Right lobe of liver (tissue), 6 donors: ENCODE results near the gene PKLR. TPM values are rescaled to one million over a fixed set of nuclear protein-coding genes. Genes with fewer than 3 reads are reported as not detected.

Source experiments
- ATAC-seq, 4 donors: fragments of 200-7000 bp; cut with Tn5 transposase; one replicate each; pipeline ENCODE4 v1.9.1; 2020; ENCODE audit warnings: mild to moderate bottlenecking in 4 of 4, moderate library complexity in 4 of 4
- DNase-seq, 3 donors: peaks; one replicate each; pipeline ENCODE4 v3.0.0-alpha.2; 2020
- H3K27ac ChIP-seq, 3 donors: fragments of 200-600 bp; one replicate each; pipeline ENCODE4 v1.8.0; 2022
- H3K27me3 ChIP-seq, 2 donors: fragments of 200-600 bp; one replicate each; pipeline ENCODE4 v1.8.0; 2022
- H3K36me3 ChIP-seq, 4 donors: fragments of 200-600 bp; sonication (generic) in 1 of 4; one replicate each; pipeline versions ENCODE4 v1.5.1 to v1.8.0; 2017 to 2022; ENCODE audit warnings: control low read depth in 1 of 4
- H3K4me1 ChIP-seq, 4 donors: fragments of 200-600 bp; sonication (generic) in 1 of 4; one replicate each; pipeline versions ENCODE4 v1.5.1 to v1.8.0; 2017 to 2022; ENCODE audit warnings: control low read depth in 1 of 4
- H3K4me3 ChIP-seq, 3 donors: fragments of 200-600 bp; one replicate each; pipeline ENCODE4 v1.8.0; 2022
- H3K9me3 ChIP-seq, 4 donors: fragments of 200-600 bp; sonication (generic) in 1 of 4; one replicate each; pipeline versions ENCODE4 v1.5.1 to v1.8.0; 2017 to 2022; ENCODE audit warnings: control low read depth in 1 of 4
- POLR2A ChIP-seq: fragments of 450-650 bp; IDR thresholded peaks from one replicate; pipeline ENCODE4 v1.6.1; 2017; ENCODE audit warnings: antibody characterized with exemption, mild to moderate bottlenecking
- WGBS: methylation state at CpG from one replicate; pipeline ENCODE4 v1.1.6; 2018; ENCODE audit warnings: low coverage, low lambda C conversion rate; ENCODE audit not compliant: insufficient coverage; ENCODE audit errors: missing lambda C conversion rate; 5-methylcytosine and 5-hydroxymethylcytosine counted together
- intact Hi-C, 2 donors: fragments of 100-400 bp; cut with DNase I; formaldehyde crosslinking; loops; one replicate each; pipeline versions ENCODE4 v1.11.2 to v1.14.1; 2022
- total RNA-seq, 6 experiments: library from RNA; depleted of rRNA in 2 of 6; stranded (reverse); fragments of >200 nt in 2 of 6; fragmentation: NEBNext Ultra II Directional in 3 of 6; extraction: Animal tissue kit (Norgen Biotek cat#: 25700) in 3 of 6; gene quantifications; one replicate each; pipeline versions ENCODE4 v1.1.0 to v1.2.4, GENCODE V29; 2016 to 2023
- TF ChIP-seq, protein P1 (sequence below), 4 donors: fragments of 200-600 bp in 3 of 4; fragments of 450-650 bp in 1 of 4; IDR thresholded peaks; one replicate each; pipeline versions ENCODE4 v1.5.1 to v1.8.0; 2016 to 2022; ENCODE audit warnings: antibody characterized with exemption in 4 of 4, mild to moderate bottlenecking in 2 of 4
- donor health status: DM: no; HTN: yes; CAD: no.
- donor health status: DM: no; HTN: no; CAD: no.
- donor health status: DM: no; HTN: no; CAD: no.
- donor health status: DM: no; HTN: yes; CAD: no.
- donor health status: DM: no; HTN: yes; CAD: no.

Gene PKLR
- total RNA-seq, 6 experiments from 2014 or later = 27.0 to 95.3 (median 36.1) TPM

DNA sequence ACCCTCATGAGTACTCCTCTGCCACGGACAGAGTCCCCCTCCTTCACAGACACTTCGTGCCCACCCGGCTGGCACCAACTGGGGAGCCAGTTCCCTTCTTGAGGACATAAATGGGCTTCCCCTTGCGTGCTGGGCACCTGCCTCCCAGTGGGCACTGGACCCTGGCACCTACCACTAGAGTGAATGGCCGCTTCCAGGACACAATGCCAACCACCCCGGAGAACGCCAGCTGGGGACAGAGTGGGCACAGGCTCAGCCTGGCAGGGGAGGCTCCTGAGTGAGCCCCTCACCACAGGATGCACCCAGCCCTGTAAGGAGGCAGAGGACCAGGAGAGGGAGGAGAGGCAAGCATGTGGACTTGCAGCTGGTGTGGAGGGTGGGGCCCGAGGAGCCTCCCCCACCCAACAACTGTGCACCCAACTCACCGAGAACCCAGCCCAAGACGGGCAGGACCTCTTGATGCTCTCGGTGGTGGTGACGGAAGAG lies 47.0 kb downstream of the PKLR start:
- ATAC-seq = no peak

DNA sequence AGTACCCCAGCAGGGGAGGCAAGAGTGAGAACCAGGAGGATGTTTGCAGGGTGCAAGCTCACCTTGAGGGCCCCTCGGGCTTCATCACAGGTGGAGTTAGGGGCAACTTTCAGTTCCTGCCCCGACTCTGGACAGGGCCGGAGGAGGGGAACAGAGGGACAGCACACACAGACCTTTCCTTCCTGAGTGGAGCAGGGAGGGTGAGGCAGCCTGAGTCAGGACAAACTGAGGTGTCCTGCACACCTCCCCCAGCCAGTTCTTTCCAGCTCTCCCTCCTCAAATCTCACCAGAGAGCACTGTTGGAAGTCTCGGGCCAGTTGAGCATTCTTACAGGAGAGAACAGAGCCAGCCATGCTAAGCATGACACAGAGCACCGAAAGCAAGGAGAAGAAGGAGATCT lies 47.4 kb downstream of the PKLR start:
- ATAC-seq (no peak), DNase-seq (no peak)
- Histone ChIP-seq H3K4me3 (no peak overlapping the region), H3K9me3 (no peaks in the 10 kb centered on the region), H3K36me3 (peaks cover 0 to 13% (median 0%) of the 10 kb centered on the region in 4 donors), H3K27ac (no peak overlapping the region), H3K27me3 (no peaks in the 10 kb centered on the region), H3K4me1 (peaks cover 0 to 16% (median 0%) of the 10 kb centered on the region in 4 donors)
- intact Hi-C loops = loop anchor here in 1 of 2 donors (5.0 kb wide), 1 partner anchor 74 kb away; no protein-coding TSS in a partner anchor
- WGBS = 50% methylated on average over 1 of the region's 5 CpGs
- TF ChIP-seq POLR2A = no peak
- TF ChIP-seq, protein P1, sequence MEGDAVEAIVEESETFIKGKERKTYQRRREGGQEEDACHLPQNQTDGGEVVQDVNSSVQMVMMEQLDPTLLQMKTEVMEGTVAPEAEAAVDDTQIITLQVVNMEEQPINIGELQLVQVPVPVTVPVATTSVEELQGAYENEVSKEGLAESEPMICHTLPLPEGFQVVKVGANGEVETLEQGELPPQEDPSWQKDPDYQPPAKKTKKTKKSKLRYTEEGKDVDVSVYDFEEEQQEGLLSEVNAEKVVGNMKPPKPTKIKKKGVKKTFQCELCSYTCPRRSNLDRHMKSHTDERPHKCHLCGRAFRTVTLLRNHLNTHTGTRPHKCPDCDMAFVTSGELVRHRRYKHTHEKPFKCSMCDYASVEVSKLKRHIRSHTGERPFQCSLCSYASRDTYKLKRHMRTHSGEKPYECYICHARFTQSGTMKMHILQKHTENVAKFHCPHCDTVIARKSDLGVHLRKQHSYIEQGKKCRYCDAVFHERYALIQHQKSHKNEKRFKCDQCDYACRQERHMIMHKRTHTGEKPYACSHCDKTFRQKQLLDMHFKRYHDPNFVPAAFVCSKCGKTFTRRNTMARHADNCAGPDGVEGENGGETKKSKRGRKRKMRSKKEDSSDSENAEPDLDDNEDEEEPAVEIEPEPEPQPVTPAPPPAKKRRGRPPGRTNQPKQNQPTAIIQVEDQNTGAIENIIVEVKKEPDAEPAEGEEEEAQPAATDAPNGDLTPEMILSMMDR (IDR thresholded peaks at IDR 0.05) = no peak

More for the DNA sequence above, 47.0 kb downstream of the PKLR start:
- peaks cover 0 to 16% (median 0%) of the 10 kb centered on the region in 4 donors for H3K4me1 ChIP-seq
- H3K4me3 ChIP-seq = peak overlapping the region; percentile 72 to 84 (median 79)
- no peak overlapping the region for H3K27ac ChIP-seq
- H3K9me3 ChIP-seq = no peaks in the 10 kb centered on the region
- H3K27me3 ChIP-seq = no peaks in the 10 kb centered on the region
- TF ChIP-seq POLR2A = no peak
- TF ChIP-seq, protein P1 (IDR thresholded peaks at IDR 0.05) = no peak
- no peak for DNase-seq
- H3K36me3 ChIP-seq = peaks cover 0 to 16% (median 0%) of the 10 kb centered on the region in 4 donors
- intact Hi-C loops = loop anchor here in 1 of 2 donors (5.0 kb wide), 1 partner anchor 73 kb away; no protein-coding TSS in a partner anchor
- 56% methylated on average over 7 of the region's 12 CpGs for whole genome bisulfite sequencing

DNA sequence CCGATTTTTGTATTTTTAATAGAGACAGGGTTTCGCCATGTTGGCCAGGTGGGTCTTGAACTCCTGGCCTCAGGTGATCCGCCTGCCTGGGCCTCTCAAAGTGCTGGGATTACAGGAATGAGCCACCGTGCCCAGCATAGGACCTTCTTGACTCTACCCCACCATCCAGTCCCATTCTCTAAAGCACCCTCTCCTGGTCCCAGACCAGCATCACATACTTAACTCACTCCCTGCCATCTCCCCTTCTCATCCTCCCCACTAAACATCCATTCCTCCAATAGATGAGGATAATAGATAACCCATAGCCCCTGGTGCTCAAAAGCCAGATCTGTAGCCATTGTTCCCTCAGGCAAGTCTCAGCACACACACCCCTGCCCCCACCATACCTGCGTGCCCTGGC lies 48.0 kb downstream of the PKLR start:
- Histone ChIP-seq H3K36me3 (peaks cover 0 to 7% (median 0%) of the 10 kb centered on the region in 4 donors), H3K4me1 (peaks cover 0 to 16% (median 0%) of the 10 kb centered on the region in 4 donors), H3K4me3 (no peak overlapping the region), H3K9me3 (no peaks in the 10 kb centered on the region), H3K27me3 (no peaks in the 10 kb centered on the region), H3K27ac (no peak overlapping the region)
- intact Hi-C loops = loop anchor here in 1 of 2 donors (5.0 kb wide), 1 partner anchor 74 kb away; no protein-coding TSS in a partner anchor
- 65% methylated on average over 2 of the region's 5 CpGs for whole genome bisulfite sequencing
- no peak for ATAC-seq
- DNase-seq = no peak
- TF ChIP-seq POLR2A = no peak
- TF ChIP-seq, protein P1 (IDR thresholded peaks at IDR 0.05) = no peak

DNA sequence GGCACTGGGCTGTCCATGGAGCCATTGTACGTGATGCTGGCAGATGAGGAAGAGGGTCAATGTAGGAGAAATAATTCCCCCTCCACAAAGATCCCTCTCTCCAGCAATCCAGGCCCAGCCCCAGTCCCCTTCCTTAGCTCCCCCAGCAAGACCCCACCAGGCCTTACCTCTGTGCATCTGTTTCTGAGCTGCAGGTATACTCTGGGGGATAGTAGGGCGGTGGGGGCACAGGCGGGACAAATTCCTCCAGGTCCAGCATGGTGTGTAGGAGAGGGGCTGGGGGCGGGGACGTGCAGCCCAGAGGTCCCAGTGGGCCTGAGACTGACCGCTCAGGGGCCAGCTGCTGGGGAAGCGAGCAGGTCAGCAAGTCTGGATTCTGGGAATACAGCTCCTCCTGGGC lies 49.7 kb downstream of the PKLR start:
- Histone ChIP-seq H3K4me1 (peaks cover 0 to 16% (median 0%) of the 10 kb centered on the region in 4 donors), H3K27me3 (no peaks in the 10 kb centered on the region), H3K36me3 (no peaks in the 10 kb centered on the region), H3K27ac (no peak overlapping the region), H3K9me3 (no peaks in the 10 kb centered on the region), H3K4me3 (no peak overlapping the region)
- DNase-seq (no peak), ATAC-seq (no peak)
- 50% methylated on average over 1 of the region's 7 CpGs for WGBS
- intact Hi-C loops = loop anchor here in 1 of 2 donors (5.0 kb wide), 1 partner anchor 76 kb away; no protein-coding TSS in a partner anchor
- no peak for TF ChIP-seq POLR2A
- TF ChIP-seq, protein P1 (IDR thresholded peaks at IDR 0.05) = no peak
